Subcutaneous adipose tissue (tissue), 4 donors: ENCODE data around the gene ZNF474. TPM values are rescaled to one million over a fixed set of nuclear protein-coding genes. Genes with fewer than 3 reads are reported as not detected.

Experiments used
- total RNA-seq, 4 donors: library from RNA; depleted of rRNA; stranded (reverse); fragments of >200 nt; gene quantifications; one replicate each; pipeline ENCODE4 v1.1.0, GENCODE V29; 2016
- TF ChIP-seq, protein P1 (sequence below): fragments of 450-650 bp; IDR thresholded peaks from one replicate; pipeline ENCODE4 v1.5.1; 2016; ENCODE audit warnings: low read depth, mild to moderate bottlenecking, control low read depth, antibody characterized with exemption, moderate library complexity

Gene ZNF474
- total RNA-seq, 4 donors from 2014 or later, result 0.44 TPM; not detected in 3

DNA sequence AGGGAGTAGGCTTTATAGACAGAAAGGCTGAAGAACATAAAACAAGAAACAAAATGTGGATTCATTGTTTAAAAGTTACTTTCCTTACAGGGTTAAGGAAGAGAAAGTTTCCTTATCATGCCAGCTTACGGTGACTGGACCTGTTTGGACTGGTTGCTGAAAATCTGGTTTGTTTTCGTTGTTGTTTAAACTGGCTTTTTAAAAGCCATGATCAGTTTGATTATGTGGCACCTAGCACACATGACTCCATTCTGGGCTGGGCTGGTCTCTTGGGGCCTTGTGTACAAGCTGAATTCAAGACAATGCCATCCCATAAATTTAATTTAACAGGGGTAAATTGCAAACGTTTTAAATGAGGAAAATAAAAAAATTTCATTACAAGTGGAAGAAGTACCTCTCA lies 18.4 kb upstream of the ZNF474 start:
- TF ChIP-seq, protein P1, sequence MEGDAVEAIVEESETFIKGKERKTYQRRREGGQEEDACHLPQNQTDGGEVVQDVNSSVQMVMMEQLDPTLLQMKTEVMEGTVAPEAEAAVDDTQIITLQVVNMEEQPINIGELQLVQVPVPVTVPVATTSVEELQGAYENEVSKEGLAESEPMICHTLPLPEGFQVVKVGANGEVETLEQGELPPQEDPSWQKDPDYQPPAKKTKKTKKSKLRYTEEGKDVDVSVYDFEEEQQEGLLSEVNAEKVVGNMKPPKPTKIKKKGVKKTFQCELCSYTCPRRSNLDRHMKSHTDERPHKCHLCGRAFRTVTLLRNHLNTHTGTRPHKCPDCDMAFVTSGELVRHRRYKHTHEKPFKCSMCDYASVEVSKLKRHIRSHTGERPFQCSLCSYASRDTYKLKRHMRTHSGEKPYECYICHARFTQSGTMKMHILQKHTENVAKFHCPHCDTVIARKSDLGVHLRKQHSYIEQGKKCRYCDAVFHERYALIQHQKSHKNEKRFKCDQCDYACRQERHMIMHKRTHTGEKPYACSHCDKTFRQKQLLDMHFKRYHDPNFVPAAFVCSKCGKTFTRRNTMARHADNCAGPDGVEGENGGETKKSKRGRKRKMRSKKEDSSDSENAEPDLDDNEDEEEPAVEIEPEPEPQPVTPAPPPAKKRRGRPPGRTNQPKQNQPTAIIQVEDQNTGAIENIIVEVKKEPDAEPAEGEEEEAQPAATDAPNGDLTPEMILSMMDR, result no peak

DNA sequence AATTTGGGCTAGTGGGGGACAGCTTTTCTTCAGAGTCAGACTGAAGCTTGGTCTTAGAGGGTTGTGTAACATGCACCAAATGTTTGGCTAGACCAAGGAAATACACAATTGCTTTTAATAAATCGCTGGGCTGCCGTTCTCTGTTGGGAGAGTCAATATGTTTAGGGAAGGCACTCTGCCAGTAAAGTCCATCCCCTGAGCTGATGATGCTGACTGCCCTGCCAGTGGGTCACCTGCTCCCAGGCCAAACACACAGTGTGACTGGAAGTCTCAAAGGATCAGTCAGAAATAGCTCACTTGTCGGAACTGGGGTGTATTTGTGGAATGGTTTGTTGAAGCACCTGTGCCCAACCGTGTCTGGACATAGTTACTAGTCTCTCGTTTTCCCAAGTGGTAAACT lies 17.9 kb upstream of the ZNF474 start:
- TF ChIP-seq, protein P1, result no peak

DNA sequence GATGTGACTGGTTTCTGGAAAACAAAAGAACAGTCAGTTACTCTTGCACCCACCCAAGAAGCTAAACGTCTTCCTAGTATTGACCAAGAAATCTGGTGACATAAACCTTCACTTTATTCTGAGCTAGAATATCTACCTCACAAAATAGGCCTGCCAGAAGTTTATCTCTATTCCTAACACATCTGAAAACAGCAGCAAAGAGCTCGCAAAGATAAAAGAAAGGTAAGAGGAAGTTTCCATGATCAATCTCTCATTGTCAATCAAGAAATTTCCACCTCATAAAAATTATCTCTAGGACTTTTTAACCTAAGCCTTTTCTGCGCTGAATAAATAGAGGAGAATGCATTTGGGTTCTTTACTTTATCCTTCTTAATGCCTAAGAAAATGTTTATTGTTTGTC lies 17.3 kb upstream of the ZNF474 start:
- TF ChIP-seq, protein P1, result no peak

DNA sequence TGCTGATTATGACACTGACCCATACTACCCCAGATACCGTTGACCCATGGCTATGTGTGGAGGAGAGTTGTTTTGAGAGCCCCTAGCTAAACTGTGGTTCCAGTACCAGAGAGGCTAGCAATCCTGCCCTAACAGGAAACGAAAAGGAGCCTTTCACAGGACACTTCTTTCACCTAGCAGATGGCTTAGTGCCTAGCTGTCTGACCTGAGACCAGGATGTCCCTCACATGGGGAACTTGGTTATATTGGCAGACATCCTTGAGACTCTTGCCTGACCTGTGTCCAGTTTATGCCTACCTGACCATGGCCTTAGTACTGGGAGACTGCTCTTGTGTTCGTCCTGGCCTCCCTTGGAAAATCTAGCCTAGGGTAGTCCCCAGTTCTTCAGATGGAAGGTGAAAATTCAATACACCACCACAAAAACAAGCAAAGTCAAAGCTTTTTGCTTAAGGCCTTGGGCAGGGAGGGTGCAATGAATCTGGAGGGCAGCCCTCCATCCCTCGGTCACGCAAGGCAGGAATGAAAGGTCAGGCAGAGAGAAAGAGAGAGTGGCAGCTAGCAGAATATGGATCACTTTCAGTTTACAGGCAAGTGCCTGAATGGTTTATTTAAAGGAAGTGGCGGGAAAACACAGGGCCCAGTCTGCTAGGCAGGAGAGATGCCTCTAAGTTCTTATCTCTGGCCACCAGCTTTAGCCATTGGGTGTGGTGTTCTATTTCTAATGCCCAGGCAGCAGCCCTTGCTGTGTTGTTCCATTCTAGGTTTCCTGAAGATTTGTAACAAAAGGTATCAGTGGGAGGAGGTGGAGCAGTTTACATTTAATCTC lies 16.4 kb upstream of the ZNF474 start:
- TF ChIP-seq, protein P1, result no peak

DNA sequence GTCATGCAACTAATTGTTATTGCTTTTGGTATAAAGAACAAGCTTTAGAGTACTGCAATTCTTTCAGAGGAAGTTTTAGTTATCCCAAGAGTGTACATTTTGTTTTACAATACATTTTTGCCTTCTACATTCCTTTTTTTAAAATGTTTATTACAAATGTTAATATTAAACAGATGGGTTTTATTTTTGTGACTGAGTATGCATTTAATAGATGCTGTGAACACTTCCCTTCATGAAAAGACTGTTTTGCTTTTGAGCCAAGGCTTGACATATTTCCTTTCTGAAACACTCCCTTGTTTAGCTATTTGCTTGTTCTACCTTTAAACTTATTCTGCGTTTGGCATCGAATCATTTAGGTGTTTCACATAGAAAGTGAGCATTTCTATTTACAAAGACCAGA lies 14.8 kb upstream of the ZNF474 start:
- TF ChIP-seq, protein P1, result no peak

DNA sequence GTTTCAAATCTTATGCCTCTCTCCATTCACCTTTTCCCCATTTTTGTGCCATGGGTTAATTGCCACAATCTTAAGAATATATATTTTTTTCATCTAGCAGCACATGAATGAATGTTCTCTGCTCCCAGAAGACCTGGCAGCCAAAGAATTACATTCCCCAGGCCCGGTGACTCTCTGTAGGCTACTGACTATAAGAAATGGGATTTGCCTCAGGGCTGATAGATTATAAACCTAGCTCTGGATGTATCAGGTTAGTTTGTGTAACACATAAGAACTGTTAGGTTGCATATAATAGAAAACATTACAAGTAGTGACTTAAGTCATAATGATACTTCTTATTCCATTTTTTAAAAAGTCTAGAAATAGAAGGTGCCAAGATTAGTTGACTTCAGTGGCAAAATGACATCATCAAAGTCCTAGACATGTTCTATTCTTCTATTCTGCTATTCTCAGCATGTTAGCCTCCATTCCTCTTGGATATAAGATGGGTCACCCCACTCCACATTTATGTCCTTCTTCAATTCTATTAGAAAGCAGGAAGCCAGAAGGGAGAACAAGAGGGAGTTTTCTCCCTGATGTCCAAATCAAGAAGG lies 10.9 kb upstream of the ZNF474 start:
- TF ChIP-seq, protein P1, result no peak

DNA sequence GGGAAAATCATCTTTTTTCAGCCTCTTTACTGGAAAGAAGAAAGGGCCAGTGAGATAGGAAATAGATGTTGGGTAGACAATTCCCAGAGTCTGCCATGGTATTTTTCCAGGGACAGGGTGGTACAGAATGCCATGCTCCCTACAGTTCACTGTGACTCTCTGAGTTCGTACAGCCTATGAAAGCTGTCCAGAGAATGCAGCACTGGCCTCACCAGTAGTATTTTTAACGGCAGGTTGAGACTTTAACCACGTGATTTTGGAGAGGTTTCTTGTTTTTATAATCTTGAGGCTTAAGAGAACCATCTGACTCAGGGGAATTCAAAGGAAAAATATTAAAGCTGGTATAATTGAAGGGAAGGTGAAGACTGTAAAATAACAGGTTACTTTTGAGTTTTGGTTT lies 10.1 kb upstream of the ZNF474 start:
- TF ChIP-seq, protein P1, result no peak
